Thyroid gland (tissue), 4 donors: ENCODE data around the gene IFITM10.

ENCODE experiments used
- POLR2A ChIP-seq, 2 donors: fragments of 450-650 bp; IDR thresholded peaks; one replicate each; pipeline ENCODE4 v1.6.1; 2017; ENCODE audit warnings: antibody characterized with exemption in 2 of 2, mild to moderate bottlenecking in 2 of 2, moderate library complexity in 1 of 2
- TF ChIP-seq, protein P1 (sequence below), 6 experiments: fragments of 200-600 bp in 3 of 6; fragments of 450-650 bp in 3 of 6; sonication (generic) in 3 of 6; IDR thresholded peaks; one replicate each; pipeline ENCODE4 v1.5.1; 2016 to 2019; ENCODE audit warnings: antibody characterized with exemption in 6 of 6, mild to moderate bottlenecking in 2 of 6, inconsistent platforms in 1 of 6, moderate library complexity in 1 of 6

DNA sequence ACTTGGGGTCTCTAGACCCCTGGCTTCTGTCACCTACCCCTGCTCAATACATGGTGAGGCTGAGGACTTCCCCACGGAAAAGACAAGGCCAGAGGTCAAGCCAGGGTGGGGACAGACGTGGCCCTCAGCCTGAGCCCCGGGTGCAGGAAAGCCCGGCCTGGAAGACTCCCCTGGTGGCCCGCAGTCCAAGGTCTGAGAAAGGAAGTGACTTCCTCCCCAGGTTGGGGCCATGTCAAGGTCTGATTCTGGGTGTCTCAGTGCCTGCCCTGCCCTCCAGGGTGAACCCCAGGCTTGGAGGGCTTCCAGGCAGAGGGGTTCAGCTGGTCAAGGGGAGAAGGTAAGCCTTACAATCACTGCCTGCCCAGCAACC lies 9.4 kb upstream of the IFITM10 start:
- TF ChIP-seq, protein P1, sequence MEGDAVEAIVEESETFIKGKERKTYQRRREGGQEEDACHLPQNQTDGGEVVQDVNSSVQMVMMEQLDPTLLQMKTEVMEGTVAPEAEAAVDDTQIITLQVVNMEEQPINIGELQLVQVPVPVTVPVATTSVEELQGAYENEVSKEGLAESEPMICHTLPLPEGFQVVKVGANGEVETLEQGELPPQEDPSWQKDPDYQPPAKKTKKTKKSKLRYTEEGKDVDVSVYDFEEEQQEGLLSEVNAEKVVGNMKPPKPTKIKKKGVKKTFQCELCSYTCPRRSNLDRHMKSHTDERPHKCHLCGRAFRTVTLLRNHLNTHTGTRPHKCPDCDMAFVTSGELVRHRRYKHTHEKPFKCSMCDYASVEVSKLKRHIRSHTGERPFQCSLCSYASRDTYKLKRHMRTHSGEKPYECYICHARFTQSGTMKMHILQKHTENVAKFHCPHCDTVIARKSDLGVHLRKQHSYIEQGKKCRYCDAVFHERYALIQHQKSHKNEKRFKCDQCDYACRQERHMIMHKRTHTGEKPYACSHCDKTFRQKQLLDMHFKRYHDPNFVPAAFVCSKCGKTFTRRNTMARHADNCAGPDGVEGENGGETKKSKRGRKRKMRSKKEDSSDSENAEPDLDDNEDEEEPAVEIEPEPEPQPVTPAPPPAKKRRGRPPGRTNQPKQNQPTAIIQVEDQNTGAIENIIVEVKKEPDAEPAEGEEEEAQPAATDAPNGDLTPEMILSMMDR (IDR thresholded peaks at IDR 0.05): no peak
- no peak for TF ChIP-seq POLR2A (IDR thresholded peaks at IDR 0.05)
